Activated CD4-positive, alpha-beta memory T cell treated with anti-CD3 and anti-CD28 coated beads, Interleukin-2, amount 10 ng/mL, durations not matched to agents 7 days and 5 days (primary cell): ENCODE measurements around the gene NKIRAS1. TPM values are rescaled to one million over a fixed set of nuclear protein-coding genes. Genes with fewer than 3 reads are reported as not detected.
"Not testable (repeated sequence)": the region's sequence is repeated elsewhere in the genome, so short reads cannot be mapped to it uniquely, and the experiment has no call there.

Source experiments
- CTCF ChIA-PET: fragments of 350-600 bp; sonication (Branson Sonifier 250); formaldehyde crosslinking; loops from one replicate; lab custom pipeline; 2021; ENCODE audit warnings: antibody characterized with exemption, inconsistent platforms; lab: Charles Lee
- POLR2A ChIA-PET: fragments of 350-600 bp; sonication (Branson Sonifier 250); formaldehyde crosslinking; loops from one replicate; lab custom pipeline; 2021; ENCODE audit warnings: antibody characterized with exemption; lab: Charles Lee
- DNase-seq: peaks from one replicate; pipeline ENCODE4 v3.0.0-alpha.2; 2020
- H3K27ac Mint-ChIP-seq: one replicate; pipeline ENCODE4 v1.8.0; 2021; ENCODE audit warnings: mild to moderate bottlenecking, mixed read lengths
- H3K27me3 Mint-ChIP-seq: one replicate; pipeline ENCODE4 v1.8.0; 2021; ENCODE audit warnings: mixed read lengths
- H3K36me3 Mint-ChIP-seq: one replicate; pipeline ENCODE4 v1.8.0; 2021; ENCODE audit warnings: low read depth, mixed read lengths
- H3K4me1 Mint-ChIP-seq: one replicate; pipeline ENCODE4 v1.8.0; 2021; ENCODE audit warnings: mixed read lengths
- H3K4me3 Mint-ChIP-seq: one replicate; pipeline ENCODE4 v1.8.0; 2021; ENCODE audit warnings: mild to moderate bottlenecking, mixed read lengths
- H3K9me3 Mint-ChIP-seq: one replicate; pipeline ENCODE4 v1.8.0; 2021; ENCODE audit warnings: mixed read lengths
- total RNA-seq, 2 experiments: library from RNA; stranded (reverse); gene quantifications; one replicate each; pipeline ENCODE4 v1.2.3, GENCODE V29; 2021

NKIRAS1 gene
- total RNA-seq, 2 experiments from 2014 or later, result 3.0 to 3.1 TPM

- CTCF ChIA-PET, result no interaction called here
- DNase-seq, result no peak
- H3K9me3 Mint-ChIP-seq, result no peaks in the 10 kb centered on the region
- H3K36me3 Mint-ChIP-seq, result no peaks in the 10 kb centered on the region
- no peak overlapping the region for H3K4me3 Mint-ChIP-seq
- no peak overlapping the region for H3K27ac Mint-ChIP-seq
- H3K27me3 Mint-ChIP-seq, result no peaks in the 10 kb centered on the region
- H3K4me1 Mint-ChIP-seq, result no peaks in the 10 kb centered on the region
- POLR2A ChIA-PET, result no interaction called here
Observed at GRCh38 chr3:23875113-23875725, 41.6 kb downstream of the NKIRAS1 start.

DNA sequence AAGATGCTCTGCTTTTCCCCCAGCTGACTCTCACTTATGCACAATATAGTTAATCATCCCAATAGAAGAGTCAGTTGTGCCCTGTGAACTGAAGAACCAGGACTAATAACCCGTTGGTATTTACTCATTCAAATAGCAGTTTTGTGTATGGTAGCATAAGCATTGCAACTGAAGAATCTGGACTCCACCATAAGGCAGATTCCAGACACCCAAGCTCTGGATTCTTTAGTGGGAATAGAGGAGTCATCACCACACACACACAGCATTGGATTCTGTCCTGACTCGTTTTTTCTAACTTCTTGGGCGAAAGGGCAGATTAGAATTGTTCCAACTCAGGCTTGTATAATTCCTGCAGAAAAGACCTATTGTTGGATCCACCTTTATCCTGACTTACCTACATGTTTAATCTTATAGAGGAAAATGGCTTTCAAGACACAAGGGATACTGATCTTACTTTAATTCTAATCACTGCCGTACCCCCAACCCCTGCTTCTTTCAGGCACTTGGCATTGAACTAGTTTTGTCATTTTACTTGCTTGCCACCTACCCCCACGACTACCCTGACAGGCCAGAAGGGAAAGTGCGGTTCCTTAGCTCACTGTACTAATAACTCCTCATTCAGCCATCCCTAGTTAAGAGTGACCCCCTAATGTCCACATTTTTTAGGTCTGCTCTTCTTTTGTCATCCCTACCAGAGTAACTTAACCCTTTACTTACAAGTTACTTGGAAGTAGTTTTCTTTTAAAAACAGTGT lies 42.3 kb downstream of the NKIRAS1 start:
- no peaks in the 10 kb centered on the region for H3K9me3 Mint-ChIP-seq
- ChIA-PET POLR2A (no interaction called here), CTCF (no interaction called here)
- no peak for DNase-seq
- no peaks in the 10 kb centered on the region for H3K4me1 Mint-ChIP-seq
- H3K4me3 Mint-ChIP-seq, result no peak overlapping the region
- no peaks in the 10 kb centered on the region for H3K36me3 Mint-ChIP-seq
- no peak overlapping the region for H3K27ac Mint-ChIP-seq
- no peaks in the 10 kb centered on the region for H3K27me3 Mint-ChIP-seq

DNA sequence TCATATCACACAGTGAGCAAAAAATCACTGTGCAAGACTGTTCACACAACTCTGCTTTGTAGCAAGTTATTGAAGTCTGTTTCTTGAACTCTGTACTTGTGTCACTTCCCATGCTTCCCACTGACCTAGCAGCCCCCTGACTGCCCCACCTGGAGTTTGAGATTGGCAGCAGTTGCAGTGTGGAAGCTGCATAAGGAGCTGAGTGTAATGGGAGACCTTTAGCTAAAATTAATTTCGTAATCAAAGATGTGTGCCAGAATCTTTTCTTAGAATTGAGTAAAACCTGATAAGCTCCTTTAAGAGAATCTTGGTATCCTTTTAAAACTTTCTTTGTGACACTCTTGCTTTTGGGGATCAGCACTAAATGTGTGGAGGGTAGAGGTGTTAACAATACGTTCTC lies 42.8 kb downstream of the NKIRAS1 start:
- no peaks in the 10 kb centered on the region for H3K36me3 Mint-ChIP-seq
- no peaks in the 10 kb centered on the region for H3K9me3 Mint-ChIP-seq
- H3K27ac Mint-ChIP-seq, result no peak overlapping the region
- H3K27me3 Mint-ChIP-seq, result no peaks in the 10 kb centered on the region
- no peaks in the 10 kb centered on the region for H3K4me1 Mint-ChIP-seq
- POLR2A ChIA-PET, result no interaction called here
- DNase-seq, result no peak
- H3K4me3 Mint-ChIP-seq, result no peak overlapping the region
- CTCF ChIA-PET, result no interaction called here

DNA sequence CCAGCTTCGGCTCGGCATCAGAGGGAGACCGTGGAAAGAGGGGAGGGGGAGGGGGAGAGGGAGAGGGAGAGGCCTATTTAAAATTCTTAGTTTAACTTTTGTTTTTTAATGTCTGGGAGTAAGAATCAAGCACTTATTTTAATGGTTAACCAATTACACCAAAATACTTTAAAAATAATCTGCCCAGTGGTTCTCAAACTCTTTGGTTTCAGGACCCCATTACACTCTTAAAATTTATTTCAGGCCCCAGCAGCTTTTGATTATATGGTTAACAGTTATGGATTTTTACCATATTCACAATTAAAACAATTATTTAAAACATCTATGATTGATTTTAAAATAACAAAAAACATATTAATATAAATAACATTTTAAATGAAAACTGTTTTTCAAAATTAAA lies 44.5 kb downstream of the NKIRAS1 start:
- ChIA-PET POLR2A (no interaction called here), CTCF (no interaction called here)
- Mint-ChIP-seq H3K36me3 (no peaks in the 10 kb centered on the region), H3K4me1 (no peaks in the 10 kb centered on the region), H3K4me3 (no peak overlapping the region), H3K9me3 (no peaks in the 10 kb centered on the region), H3K27me3 (no peaks in the 10 kb centered on the region), H3K27ac (no peak overlapping the region)
- no peak for DNase-seq

DNA sequence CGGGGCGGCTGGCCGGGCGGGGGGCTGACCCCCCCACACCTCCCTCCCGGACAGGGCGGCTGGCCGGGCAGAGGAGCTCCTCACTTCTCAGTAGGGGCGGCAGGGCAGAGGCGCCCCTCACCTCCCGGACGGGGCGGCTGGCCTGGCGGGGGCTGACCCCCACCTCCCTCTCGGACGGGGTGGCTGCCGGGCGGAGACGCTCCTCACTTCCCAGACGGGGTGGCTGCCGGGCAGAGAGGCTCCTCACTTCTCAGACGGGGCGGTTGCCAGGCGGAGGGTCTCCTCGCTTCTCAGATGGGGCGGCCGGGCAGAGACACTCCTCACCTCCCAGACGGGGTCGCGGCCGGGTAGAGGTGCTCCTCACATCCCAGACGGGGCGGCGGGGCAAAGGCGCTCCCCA lies 45.4 kb downstream of the NKIRAS1 start:
- H3K27ac Mint-ChIP-seq, POLR2A ChIA-PET, CTCF ChIA-PET: not testable (repeated sequence)

GRCh38 chr3:23870663-23871043 lies 46.1 kb downstream of the NKIRAS1 start:
- H3K4me1 Mint-ChIP-seq, POLR2A ChIA-PET, CTCF ChIA-PET, H3K27ac Mint-ChIP-seq, H3K9me3 Mint-ChIP-seq, H3K36me3 Mint-ChIP-seq, H3K4me3 Mint-ChIP-seq, DNase-seq, H3K27me3 Mint-ChIP-seq: not testable (repeated sequence)

More for the DNA sequence above, 45.4 kb downstream of the NKIRAS1 start:
- not testable (repeated sequence) for DNase-seq, H3K27me3 Mint-ChIP-seq, H3K9me3 Mint-ChIP-seq, H3K36me3 Mint-ChIP-seq, H3K4me1 Mint-ChIP-seq, H3K4me3 Mint-ChIP-seq

DNA sequence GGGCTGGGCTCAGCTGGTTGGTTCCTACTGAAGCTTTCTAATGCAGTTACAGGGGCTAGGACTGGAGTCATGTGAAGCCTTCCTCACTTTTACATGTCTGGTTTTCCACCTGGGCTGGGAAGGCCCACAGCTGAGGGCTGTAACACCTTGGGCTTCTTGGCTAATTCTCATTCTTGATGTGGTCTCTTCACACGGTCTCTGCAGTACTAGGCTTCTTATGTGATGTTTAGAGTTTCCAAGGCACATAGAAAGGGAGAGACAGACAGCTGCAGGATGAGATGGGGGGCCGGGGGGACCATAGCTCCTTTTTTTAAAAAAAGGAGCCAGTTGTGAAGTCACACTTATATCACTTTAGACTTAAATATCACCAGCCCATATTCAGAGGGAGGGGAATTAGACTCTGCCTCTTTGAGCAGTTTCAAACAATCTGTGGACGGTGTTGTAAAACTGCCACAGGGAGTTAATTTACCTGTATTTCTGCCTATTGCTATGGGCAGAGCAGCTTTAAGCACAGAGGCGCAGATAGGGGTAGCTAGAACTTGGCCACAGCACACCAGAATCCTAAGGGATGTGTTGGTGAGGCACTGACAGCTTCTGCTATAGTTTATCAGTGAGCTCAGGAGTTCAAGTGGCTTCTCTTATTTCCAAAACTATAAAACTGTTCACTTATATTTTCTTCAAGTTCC lies 46.7 kb downstream of the NKIRAS1 start:
- no peak for DNase-seq
- Mint-ChIP-seq H3K36me3 (no peaks in the 10 kb centered on the region), H3K4me3 (no peak overlapping the region), H3K9me3 (no peaks in the 10 kb centered on the region), H3K4me1 (no peaks in the 10 kb centered on the region), H3K27me3 (no peaks in the 10 kb centered on the region), H3K27ac (no peak overlapping the region)
- ChIA-PET CTCF (interaction anchor here (0.7 to 1.0 kb wide), 2 partner anchors 23 to 201 kb away, joined by 4 read pairs; no protein-coding TSS in a partner anchor), POLR2A (no interaction called here)

GRCh38 chr3:23867838-23868237 lies 49.0 kb downstream of the NKIRAS1 start:
- no peak for DNase-seq
- H3K9me3 Mint-ChIP-seq, result no peaks in the 10 kb centered on the region
- no peaks in the 10 kb centered on the region for H3K27me3 Mint-ChIP-seq
- H3K27ac Mint-ChIP-seq, result no peak overlapping the region
- H3K36me3 Mint-ChIP-seq, result peaks cover 4% of the 10 kb centered on the region
- H3K4me1 Mint-ChIP-seq, result no peaks in the 10 kb centered on the region
- CTCF ChIA-PET, result no interaction called here
- H3K4me3 Mint-ChIP-seq, result no peak overlapping the region
- POLR2A ChIA-PET, result no interaction called here

- H3K27me3 Mint-ChIP-seq, result no peaks in the 10 kb centered on the region
- H3K4me1 Mint-ChIP-seq, result no peaks in the 10 kb centered on the region
- H3K9me3 Mint-ChIP-seq, result no peaks in the 10 kb centered on the region
- DNase-seq, result no peak
- ChIA-PET POLR2A (no interaction called here), CTCF (no interaction called here)
- no peak overlapping the region for H3K27ac Mint-ChIP-seq
- no peak overlapping the region for H3K4me3 Mint-ChIP-seq
- H3K36me3 Mint-ChIP-seq, result peaks cover 4% of the 10 kb centered on the region
Observed at GRCh38 chr3:23867400-23867799, 49.4 kb downstream of the NKIRAS1 start.

DNA sequence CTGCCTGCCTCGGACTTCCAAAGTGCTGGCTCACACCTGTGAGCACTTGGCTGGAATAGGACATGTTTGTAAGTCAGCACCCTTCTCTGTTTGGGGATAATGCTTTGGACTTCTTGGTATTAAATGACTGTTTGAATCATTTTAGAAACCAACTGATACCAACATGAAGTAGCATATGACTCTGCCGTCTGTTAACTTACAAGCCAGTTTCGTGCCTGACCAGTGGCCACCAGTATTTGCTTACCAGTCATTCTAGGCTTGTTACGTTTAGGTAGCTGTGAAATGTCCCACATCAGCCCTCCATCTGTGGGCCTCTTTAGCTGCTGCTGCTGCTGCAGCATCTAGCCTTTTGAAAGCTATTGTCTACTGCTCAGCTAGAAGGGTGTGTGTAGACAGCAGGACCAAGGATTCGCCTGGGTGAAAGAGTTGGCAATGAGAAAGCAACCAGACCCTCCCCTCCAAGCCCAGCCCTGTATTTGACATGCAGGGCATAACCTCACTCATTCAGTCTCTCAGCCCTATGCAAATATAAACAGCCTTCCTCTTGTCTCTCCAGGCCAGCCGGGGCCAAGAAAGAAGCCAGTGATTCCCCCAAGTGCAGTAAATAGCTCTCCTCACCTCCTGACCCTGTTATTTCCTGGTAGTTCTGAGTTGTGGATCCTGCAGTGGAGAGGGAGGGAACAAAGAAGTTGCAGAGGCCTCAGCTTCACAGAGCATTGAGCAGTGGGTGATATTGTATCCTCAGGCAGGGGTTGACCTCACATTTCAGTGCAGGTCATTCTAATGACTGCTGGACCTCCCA lies 51.0 kb downstream of the NKIRAS1 start:
- Mint-ChIP-seq H3K27me3 (no peaks in the 10 kb centered on the region), H3K4me3 (no peak overlapping the region), H3K9me3 (no peaks in the 10 kb centered on the region), H3K27ac (no peak overlapping the region), H3K4me1 (no peaks in the 10 kb centered on the region), H3K36me3 (peaks cover 6% of the 10 kb centered on the region)
- POLR2A ChIA-PET, result interaction anchor here (1.0 kb wide), 1 partner anchor 51 kb away, joined by 3 read pairs; the partner anchor contains the start of genes NKIRAS1 and RPL15
- DNase-seq, result no peak
- CTCF ChIA-PET, result no interaction called here

DNA sequence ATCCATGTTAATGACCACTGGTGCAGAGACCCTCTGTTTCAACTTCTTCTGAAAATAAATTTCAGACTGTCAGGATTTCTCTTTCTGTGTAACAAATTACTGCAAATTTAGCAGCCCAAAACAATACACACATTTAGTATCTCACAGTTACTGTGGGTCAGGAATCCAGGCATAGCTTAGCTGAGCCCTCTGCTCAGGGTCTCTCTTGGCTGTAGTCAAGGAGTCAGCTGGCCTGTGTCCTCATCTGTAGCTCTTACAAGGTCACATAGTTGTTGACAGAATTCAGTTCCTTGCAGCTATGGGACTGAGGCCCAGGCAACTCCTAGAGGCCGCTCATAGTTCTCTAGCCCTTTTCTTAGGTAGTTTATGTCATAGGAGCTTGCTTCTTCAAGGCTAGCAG lies 51.9 kb downstream of the NKIRAS1 start:
- Mint-ChIP-seq H3K36me3 (peaks cover 6% of the 10 kb centered on the region), H3K4me1 (peaks cover 4% of the 10 kb centered on the region), H3K27ac (no peak overlapping the region), H3K27me3 (no peaks in the 10 kb centered on the region), H3K9me3 (no peaks in the 10 kb centered on the region), H3K4me3 (no peak overlapping the region)
- CTCF ChIA-PET, result no interaction called here
- DNase-seq, result no peak
- POLR2A ChIA-PET, result no interaction called here

- Mint-ChIP-seq H3K4me1 (peaks cover 13% of the 10 kb centered on the region), H3K27me3 (no peaks in the 10 kb centered on the region), H3K9me3 (no peaks in the 10 kb centered on the region), H3K4me3 (no peak overlapping the region), H3K27ac (no peak overlapping the region), H3K36me3 (peaks cover 6% of the 10 kb centered on the region)
- CTCF ChIA-PET, result no interaction called here
- POLR2A ChIA-PET, result no interaction called here
- DNase-seq, result no peak
Observed at GRCh38 chr3:23863060-23863459, 53.7 kb downstream of the NKIRAS1 start.

- Mint-ChIP-seq H3K9me3 (no peaks in the 10 kb centered on the region), H3K36me3 (peaks cover 6% of the 10 kb centered on the region), H3K27ac (no peak overlapping the region), H3K4me3 (no peak overlapping the region), H3K4me1 (peaks cover 16% of the 10 kb centered on the region), H3K27me3 (no peaks in the 10 kb centered on the region)
- no peak for DNase-seq
- CTCF ChIA-PET, result no interaction called here
- POLR2A ChIA-PET, result no interaction called here
Observed at GRCh38 chr3:23861689-23862088, 55.1 kb downstream of the NKIRAS1 start.
